HL-60 (cell line): ENCODE results near the gene NEK5.

Experiments used
- DNase-seq, 2 experiments: peaks; one replicate each; pipeline ENCODE4 v3.0.0-alpha.2; 2010 to 2020; ENCODE audit warnings: low read depth in 1 of 2, low spot score in 1 of 2
- H3K27ac ChIP-seq: fragments of 250-450 bp; sonication (Bioruptor Pico); replicated peaks from 2 replicates; pipeline ENCODE4 v1.5.1; 2020; ENCODE audit warnings: mild to moderate bottlenecking, moderate library complexity
- H3K27me3 ChIP-seq: fragments of 250-450 bp; sonication (Bioruptor Pico); 2 replicates; pipeline ENCODE4 v1.5.1; 2021; ENCODE audit warnings: mild to moderate bottlenecking, moderate library complexity; ENCODE audit not compliant: insufficient read depth, poor library complexity, severe bottlenecking
- H3K4me3 ChIP-seq: replicated peaks from 2 replicates; pipeline ENCODE4 v1.5.1; 2011; ENCODE audit warnings: mild to moderate bottlenecking, control low read depth, low read length; ENCODE audit not compliant: insufficient read depth
- CTCF ChIP-seq: IDR thresholded peaks from one replicate; pipeline ENCODE4 v1.5.1; 2011; ENCODE audit warnings: low read length, control low read depth, inconsistent platforms; ENCODE audit not compliant: insufficient read depth
- GABPA ChIP-seq: IDR thresholded peaks from 2 replicates; pipeline ENCODE4 v1.6.1; 2012; ENCODE audit warnings: low read depth
- POLR2AphosphoS5 ChIP-seq: IDR thresholded peaks from 2 replicates; pipeline ENCODE4 v1.6.1; 2012; ENCODE audit warnings: low read depth
- SPI1 ChIP-seq: IDR thresholded peaks from 2 replicates; pipeline ENCODE4 v1.6.1; 2012; ENCODE audit warnings: low read depth, mild to moderate bottlenecking, borderline replicate concordance
- TF ChIP-seq, protein P1 (sequence below): IDR thresholded peaks from 2 replicates; pipeline ENCODE4 v1.6.1; 2012; ENCODE audit warnings: low read depth; ENCODE audit not compliant: insufficient replicate concordance

Gene NEK5

GRCh38 chr13:51988988-51989618 lies 139.8 kb downstream of the NEK5 start:
- H3K4me3 ChIP-seq = no peak overlapping the region
- no peak for DNase-seq
- TF ChIP-seq, protein P1, sequence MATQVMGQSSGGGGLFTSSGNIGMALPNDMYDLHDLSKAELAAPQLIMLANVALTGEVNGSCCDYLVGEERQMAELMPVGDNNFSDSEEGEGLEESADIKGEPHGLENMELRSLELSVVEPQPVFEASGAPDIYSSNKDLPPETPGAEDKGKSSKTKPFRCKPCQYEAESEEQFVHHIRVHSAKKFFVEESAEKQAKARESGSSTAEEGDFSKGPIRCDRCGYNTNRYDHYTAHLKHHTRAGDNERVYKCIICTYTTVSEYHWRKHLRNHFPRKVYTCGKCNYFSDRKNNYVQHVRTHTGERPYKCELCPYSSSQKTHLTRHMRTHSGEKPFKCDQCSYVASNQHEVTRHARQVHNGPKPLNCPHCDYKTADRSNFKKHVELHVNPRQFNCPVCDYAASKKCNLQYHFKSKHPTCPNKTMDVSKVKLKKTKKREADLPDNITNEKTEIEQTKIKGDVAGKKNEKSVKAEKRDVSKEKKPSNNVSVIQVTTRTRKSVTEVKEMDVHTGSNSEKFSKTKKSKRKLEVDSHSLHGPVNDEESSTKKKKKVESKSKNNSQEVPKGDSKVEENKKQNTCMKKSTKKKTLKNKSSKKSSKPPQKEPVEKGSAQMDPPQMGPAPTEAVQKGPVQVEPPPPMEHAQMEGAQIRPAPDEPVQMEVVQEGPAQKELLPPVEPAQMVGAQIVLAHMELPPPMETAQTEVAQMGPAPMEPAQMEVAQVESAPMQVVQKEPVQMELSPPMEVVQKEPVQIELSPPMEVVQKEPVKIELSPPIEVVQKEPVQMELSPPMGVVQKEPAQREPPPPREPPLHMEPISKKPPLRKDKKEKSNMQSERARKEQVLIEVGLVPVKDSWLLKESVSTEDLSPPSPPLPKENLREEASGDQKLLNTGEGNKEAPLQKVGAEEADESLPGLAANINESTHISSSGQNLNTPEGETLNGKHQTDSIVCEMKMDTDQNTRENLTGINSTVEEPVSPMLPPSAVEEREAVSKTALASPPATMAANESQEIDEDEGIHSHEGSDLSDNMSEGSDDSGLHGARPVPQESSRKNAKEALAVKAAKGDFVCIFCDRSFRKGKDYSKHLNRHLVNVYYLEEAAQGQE = no peak
- TF ChIP-seq CTCF = no peak
- no peak for TF ChIP-seq SPI1
- no peak for TF ChIP-seq GABPA
- no peak for TF ChIP-seq POLR2AphosphoS5
- H3K27me3 ChIP-seq = no peaks in the 10 kb centered on the region
- no peak overlapping the region for H3K27ac ChIP-seq
